SU-DHL-6 (cell line): Measurements from ENCODE around the gene RMI1.

Experiments
- CTCF ChIP-seq: fragments of 200-600 bp; sonication (generic); IDR thresholded peaks from one replicate; pipeline ENCODE4 v1.5.1; 2017; ENCODE audit warnings: antibody characterized with exemption, mild to moderate bottlenecking, low read length, moderate library complexity; ENCODE audit not compliant: insufficient read depth, poor library complexity, severe bottlenecking
- EZH2phosphoT487 ChIP-seq: fragments of 200-600 bp; sonication (generic), shearing (Covaris generic); conservative IDR thresholded peaks from 2 replicates; pipeline ENCODE4 v1.6.1; 2018; ENCODE audit warnings: mild to moderate bottlenecking, antibody characterized with exemption, low read length, moderate library complexity, mixed read lengths

- TF ChIP-seq CTCF = no peak
- no peak for TF ChIP-seq EZH2phosphoT487
Measured at GRCh38 chr9:83959061-83959460, 21.5 kb upstream of the RMI1 start.
